Prostate gland (tissue), 2 donors: Measurements from ENCODE around the gene TIRAP. TPM values are rescaled to one million over a fixed set of nuclear protein-coding genes. Genes with fewer than 3 reads are reported as not detected.

ENCODE experiments used
- DNase-seq: peaks from one replicate; pipeline ENCODE4 v3.0.0-alpha.2; 2019; ENCODE audit warnings: low spot score
- H3K27ac ChIP-seq, 2 donors: fragments of 200-600 bp; sonication (generic); 2 replicates each; pipeline ENCODE4 v1.5.1; 2017 to 2019
- H3K27me3 ChIP-seq: fragments of 200-600 bp; sonication (generic); replicated peaks from 2 replicates; pipeline ENCODE4 v1.5.1; 2019; ENCODE audit not compliant: insufficient read depth
- H3K36me3 ChIP-seq, 2 donors: fragments of 200-600 bp; sonication (generic); 1 replicate in 1 of 2; 2 replicates in 1 of 2; pipeline versions ENCODE4 v1.5.1 to v1.8.1; 2017 to 2019
- H3K4me1 ChIP-seq: fragments of 200-600 bp; sonication (generic); replicated peaks from 2 replicates; pipeline ENCODE4 v1.5.1; 2019
- H3K4me3 ChIP-seq, 2 donors: fragments of 200-600 bp; sonication (generic); 2 replicates each; pipeline ENCODE4 v1.5.1; 2017 to 2019
- H3K9me3 ChIP-seq: fragments of 200-600 bp; sonication (generic); 2 replicates; pipeline ENCODE4 v1.5.1; 2017
- CTCF ChIP-seq, 4 experiments: fragments of 200-600 bp in 2 of 4; fragments of 450-650 bp in 2 of 4; sonication (generic) in 2 of 4; IDR thresholded peaks; 1 replicate in 3 of 4; 2 replicates in 1 of 4; pipeline ENCODE4 v1.5.1; 2016 to 2019; ENCODE audit warnings: antibody characterized with exemption in 4 of 4, mild to moderate bottlenecking in 2 of 4, moderate library complexity in 2 of 4
- POLR2A ChIP-seq: fragments of 450-650 bp; IDR thresholded peaks from one replicate; pipeline ENCODE4 v1.6.1; 2016; ENCODE audit warnings: antibody characterized with exemption, mild to moderate bottlenecking
- POLR2AphosphoS5 ChIP-seq: sonication (generic); formaldehyde crosslinking; IDR thresholded peaks from one replicate; pipeline ENCODE4 v1.6.1; 2017; ENCODE audit warnings: antibody characterized with exemption
- WGBS: methylation state at CpG from one replicate; pipeline ENCODE4 v1.1.5; 2018; 5-methylcytosine and 5-hydroxymethylcytosine counted together
- intact Hi-C: fragments of 100-400 bp; cut with DNase I; formaldehyde crosslinking; loops from one replicate; pipeline ENCODE4 v1.14.2; 2022
- total RNA-seq, 2 donors: library from RNA; depleted of rRNA; stranded (reverse); fragments of >200 nt; gene quantifications; one replicate each; pipeline ENCODE4 v1.1.0, GENCODE V29; 2016

TIRAP gene
- total RNA-seq, 2 donors from 2014 or later, result 15.2 to 19.9 TPM

GRCh38 chr11:126281245-126281644 is 1.6 kb upstream of the TIRAP start:
- Histone ChIP-seq H3K4me3 (no peak overlapping the region), H3K36me3 (no peaks in the 10 kb centered on the region), H3K9me3 (no peaks in the 10 kb centered on the region), H3K27me3 (no peaks in the 10 kb centered on the region), H3K4me1 (no peaks in the 10 kb centered on the region), H3K27ac (no peak overlapping the region)
- no peak for TF ChIP-seq CTCF (IDR thresholded peaks at IDR 0.05)
- TF ChIP-seq POLR2A, result no peak
- no peak for TF ChIP-seq POLR2AphosphoS5
- no peak for DNase-seq
- intact Hi-C loops, result no loop called here
- 75% methylated on average over 6 of the region's 6 CpGs for WGBS

GRCh38 chr11:126281666-126282175 is 1.2 kb upstream of the TIRAP start:
- no peak for DNase-seq
- Histone ChIP-seq H3K9me3 (no peaks in the 10 kb centered on the region), H3K4me3 (no peak overlapping the region), H3K27ac (peak overlapping the region in 1 of 2 donors; percentile 89), H3K4me1 (no peaks in the 10 kb centered on the region), H3K36me3 (no peaks in the 10 kb centered on the region), H3K27me3 (no peaks in the 10 kb centered on the region)
- intact Hi-C loops, result no loop called here
- no peak for TF ChIP-seq POLR2A
- TF ChIP-seq CTCF (IDR thresholded peaks at IDR 0.05), result no peak
- no peak for TF ChIP-seq POLR2AphosphoS5
- WGBS, result 93% methylated on average over 10 of the region's 10 CpGs

GRCh38 chr11:126282361-126282735 is 545 bp upstream of the TIRAP start:
- intact Hi-C loops, result no loop called here
- Histone ChIP-seq H3K4me3 (peak overlapping the region; percentile 60 to 66), H3K9me3 (no peaks in the 10 kb centered on the region), H3K36me3 (no peaks in the 10 kb centered on the region), H3K27me3 (no peaks in the 10 kb centered on the region), H3K4me1 (no peaks in the 10 kb centered on the region), H3K27ac (peak overlapping the region; percentile 89 to 90)
- TF ChIP-seq CTCF (IDR thresholded peaks at IDR 0.05) (no peak), POLR2A (no peak), POLR2AphosphoS5 (no peak)
- peak; percentile 24 for DNase-seq
- WGBS, result under 1% methylated on average over 15 of the region's 15 CpGs

GRCh38 chr11:126284829-126285228 is 1.9 kb downstream of the TIRAP start:
- Histone ChIP-seq H3K9me3 (no peaks in the 10 kb centered on the region), H3K27me3 (no peaks in the 10 kb centered on the region), H3K4me1 (no peaks in the 10 kb centered on the region), H3K27ac (no peak overlapping the region), H3K4me3 (no peak overlapping the region), H3K36me3 (no peaks in the 10 kb centered on the region)
- DNase-seq, result no peak
- intact Hi-C loops, result no loop called here
- TF ChIP-seq POLR2A, result no peak
- WGBS, result 57% methylated on average over 6 of the region's 6 CpGs

GRCh38 chr11:126288237-126288636 is 5.3 kb downstream of the TIRAP start:
- Histone ChIP-seq H3K4me3 (no peak overlapping the region), H3K4me1 (no peaks in the 10 kb centered on the region), H3K27me3 (no peaks in the 10 kb centered on the region), H3K27ac (no peak overlapping the region), H3K36me3 (peaks cover 0 to 4% of the 10 kb centered on the region in 2 donors), H3K9me3 (no peaks in the 10 kb centered on the region)
- no peak for DNase-seq
- TF ChIP-seq POLR2AphosphoS5, result no peak
- TF ChIP-seq POLR2A, result no peak
- no peak for TF ChIP-seq CTCF (IDR thresholded peaks at IDR 0.05)
- intact Hi-C loops, result no loop called here
- 89% methylated on average over 6 of the region's 6 CpGs for WGBS
